ENCODE measurements around the gene CORO1C.
"Not testable (repeated sequence)": the region's sequence is repeated elsewhere in the genome, so short reads cannot be mapped to it uniquely, and the experiment has no call there.

CORO1C gene

GRCh38 chr12:108772247-108772646 is 40.9 kb upstream of the CORO1C start:
- no peaks in the 10 kb centered on the region for H3K36me3 ChIP-seq (ENCODE audit: insufficient read depth, low read length)
- peak; percentile 10 for DNase-seq
- no peak for TF ChIP-seq EZH2 (IDR thresholded peaks at IDR 0.05; ENCODE audit: borderline replicate concordance, low read depth, low read length, severe bottlenecking)
- TF ChIP-seq, protein P1, sequence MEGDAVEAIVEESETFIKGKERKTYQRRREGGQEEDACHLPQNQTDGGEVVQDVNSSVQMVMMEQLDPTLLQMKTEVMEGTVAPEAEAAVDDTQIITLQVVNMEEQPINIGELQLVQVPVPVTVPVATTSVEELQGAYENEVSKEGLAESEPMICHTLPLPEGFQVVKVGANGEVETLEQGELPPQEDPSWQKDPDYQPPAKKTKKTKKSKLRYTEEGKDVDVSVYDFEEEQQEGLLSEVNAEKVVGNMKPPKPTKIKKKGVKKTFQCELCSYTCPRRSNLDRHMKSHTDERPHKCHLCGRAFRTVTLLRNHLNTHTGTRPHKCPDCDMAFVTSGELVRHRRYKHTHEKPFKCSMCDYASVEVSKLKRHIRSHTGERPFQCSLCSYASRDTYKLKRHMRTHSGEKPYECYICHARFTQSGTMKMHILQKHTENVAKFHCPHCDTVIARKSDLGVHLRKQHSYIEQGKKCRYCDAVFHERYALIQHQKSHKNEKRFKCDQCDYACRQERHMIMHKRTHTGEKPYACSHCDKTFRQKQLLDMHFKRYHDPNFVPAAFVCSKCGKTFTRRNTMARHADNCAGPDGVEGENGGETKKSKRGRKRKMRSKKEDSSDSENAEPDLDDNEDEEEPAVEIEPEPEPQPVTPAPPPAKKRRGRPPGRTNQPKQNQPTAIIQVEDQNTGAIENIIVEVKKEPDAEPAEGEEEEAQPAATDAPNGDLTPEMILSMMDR (IDR thresholded peaks at IDR 0.05; ENCODE audit: borderline replicate concordance, extremely low read depth, low read length, poor library complexity, severe bottlenecking): no peak
- H3K27ac ChIP-seq (ENCODE audit: low read length): no peak overlapping the region
- H3K9ac ChIP-seq (ENCODE audit: low read depth, low read length): no peak overlapping the region
- no peak overlapping the region for H3K4me2 ChIP-seq (ENCODE audit: insufficient read depth, low read length)
- H3K79me2 ChIP-seq (ENCODE audit: insufficient read depth, low read length): no peaks in the 10 kb centered on the region
- H2AFZ ChIP-seq (ENCODE audit: low read depth, low read length): no peak overlapping the region
- ATAC-seq (ENCODE audit: insufficient read depth, low read depth): 0 out of 3 replicates have a peak, but pooled peaks have one; percentile 22
- no peaks in the 10 kb centered on the region for H3K4me1 ChIP-seq (ENCODE audit: insufficient read depth, low read length)
- H3K9me3 ChIP-seq (ENCODE audit: insufficient read depth, low read length, severe bottlenecking): no peaks in the 10 kb centered on the region
- H4K20me1 ChIP-seq (ENCODE audit: insufficient read depth, low read length): no peaks in the 10 kb centered on the region
- no peak overlapping the region for H3K4me3 ChIP-seq (ENCODE audit: low read depth in 1 of 2, low read length in 2 of 2)
- no peaks in the 10 kb centered on the region for H3K27me3 ChIP-seq (ENCODE audit: insufficient read depth, low read length, poor library complexity)

GRCh38 chr12:108771835-108772234 is 40.5 kb upstream of the CORO1C start:
- H4K20me1 ChIP-seq (ENCODE audit: insufficient read depth, low read length); DNase-seq; H3K4me1 ChIP-seq (ENCODE audit: insufficient read depth, low read length); H2AFZ ChIP-seq (ENCODE audit: low read depth, low read length); H3K9me3 ChIP-seq (ENCODE audit: insufficient read depth, low read length, severe bottlenecking); H3K4me3 ChIP-seq (ENCODE audit: low read depth in 1 of 2, low read length in 2 of 2); H3K36me3 ChIP-seq (ENCODE audit: insufficient read depth, low read length); H3K27me3 ChIP-seq (ENCODE audit: insufficient read depth, low read length, poor library complexity); H3K79me2 ChIP-seq (ENCODE audit: insufficient read depth, low read length); H3K9ac ChIP-seq (ENCODE audit: low read depth, low read length); ATAC-seq (ENCODE audit: insufficient read depth, low read depth); H3K4me2 ChIP-seq (ENCODE audit: insufficient read depth, low read length); H3K27ac ChIP-seq (ENCODE audit: low read length): not testable (repeated sequence)

DNA sequence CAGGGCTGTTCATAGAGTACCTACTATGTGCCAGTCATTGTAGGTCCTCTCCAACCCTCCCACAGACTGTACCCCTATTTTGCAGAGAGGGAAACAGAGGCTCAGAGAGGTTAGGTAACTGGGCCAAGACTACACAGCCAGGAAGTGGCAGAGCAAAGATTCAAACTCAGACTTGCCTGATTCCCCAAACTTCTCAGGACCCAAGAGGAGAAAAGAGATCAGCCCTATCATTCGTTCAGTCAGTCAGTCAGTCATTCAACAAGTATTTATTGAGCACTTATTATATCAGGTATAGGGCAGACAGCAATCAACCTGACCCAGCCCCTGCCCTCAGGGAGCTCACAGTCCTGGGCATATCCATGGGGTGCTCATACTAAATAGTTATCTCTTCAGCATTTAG is 39.6 kb upstream of the CORO1C start:
- no peaks in the 10 kb centered on the region for H4K20me1 ChIP-seq (ENCODE audit: insufficient read depth, low read length)
- H3K27ac ChIP-seq (ENCODE audit: low read length): no peak overlapping the region
- no peak for DNase-seq
- no peak overlapping the region for H3K4me2 ChIP-seq (ENCODE audit: insufficient read depth, low read length)
- ATAC-seq (ENCODE audit: insufficient read depth, low read depth): no peak
- no peak for TF ChIP-seq EZH2 (IDR thresholded peaks at IDR 0.05; ENCODE audit: borderline replicate concordance, low read depth, low read length, severe bottlenecking)
- TF ChIP-seq, protein P1 (IDR thresholded peaks at IDR 0.05; ENCODE audit: borderline replicate concordance, extremely low read depth, low read length, poor library complexity, severe bottlenecking): no peak
- H3K27me3 ChIP-seq (ENCODE audit: insufficient read depth, low read length, poor library complexity): no peaks in the 10 kb centered on the region
- H3K79me2 ChIP-seq (ENCODE audit: insufficient read depth, low read length): no peaks in the 10 kb centered on the region
- H3K4me1 ChIP-seq (ENCODE audit: insufficient read depth, low read length): no peaks in the 10 kb centered on the region
- H3K9me3 ChIP-seq (ENCODE audit: insufficient read depth, low read length, severe bottlenecking): no peaks in the 10 kb centered on the region
- no peak overlapping the region for H3K4me3 ChIP-seq (ENCODE audit: low read depth in 1 of 2, low read length in 2 of 2)
- no peak overlapping the region for H3K9ac ChIP-seq (ENCODE audit: low read depth, low read length)
- no peak overlapping the region for H2AFZ ChIP-seq (ENCODE audit: low read depth, low read length)
- no peaks in the 10 kb centered on the region for H3K36me3 ChIP-seq (ENCODE audit: insufficient read depth, low read length)

GRCh38 chr12:108770269-108770829 is 39.0 kb upstream of the CORO1C start:
- no peak for TF ChIP-seq EZH2 (IDR thresholded peaks at IDR 0.05; ENCODE audit: borderline replicate concordance, low read depth, low read length, severe bottlenecking)
- TF ChIP-seq, protein P1 (IDR thresholded peaks at IDR 0.05; ENCODE audit: borderline replicate concordance, extremely low read depth, low read length, poor library complexity, severe bottlenecking): no peak
- DNase-seq (no peak), ATAC-seq (ENCODE audit: insufficient read depth, low read depth) (no peak)
- Histone ChIP-seq H3K4me3 (ENCODE audit: low read depth in 1 of 2, low read length in 2 of 2) (no peak overlapping the region), H3K36me3 (ENCODE audit: insufficient read depth, low read length) (no peaks in the 10 kb centered on the region), H4K20me1 (ENCODE audit: insufficient read depth, low read length) (no peaks in the 10 kb centered on the region), H3K4me2 (ENCODE audit: insufficient read depth, low read length) (no peak overlapping the region), H3K27me3 (ENCODE audit: insufficient read depth, low read length, poor library complexity) (no peaks in the 10 kb centered on the region), H3K9ac (ENCODE audit: low read depth, low read length) (no peak overlapping the region), H3K9me3 (ENCODE audit: insufficient read depth, low read length, severe bottlenecking) (no peaks in the 10 kb centered on the region), H3K4me1 (ENCODE audit: insufficient read depth, low read length) (no peaks in the 10 kb centered on the region), H3K27ac (ENCODE audit: low read length) (no peak overlapping the region), H2AFZ (ENCODE audit: low read depth, low read length) (no peak overlapping the region), H3K79me2 (ENCODE audit: insufficient read depth, low read length) (no peaks in the 10 kb centered on the region)

Measured in DND-41 (cell line).